Mesenchymal stem cell (in vitro differentiated cells and primary cell): ENCODE data around the gene TANC1. TPM values are rescaled to one million over a fixed set of nuclear protein-coding genes. Genes with fewer than 3 reads are reported as not detected.

Experiments
- DNase-seq: peaks from one replicate; pipeline ENCODE4 v3.0.0-alpha.2; 2013
- H2AFZ ChIP-seq: one replicate; pipeline ENCODE4 v1.6.1; 2013; ENCODE audit warnings: low read depth, mild to moderate bottlenecking, control low read depth, inconsistent platforms, low read length, moderate library complexity
- H2AK5ac ChIP-seq: 2 replicates; pipeline ENCODE4 v1.6.1; 2013; ENCODE audit warnings: low read length, moderate library complexity, mild to moderate bottlenecking, inconsistent platforms; ENCODE audit not compliant: severe bottlenecking
- H2BK120ac ChIP-seq: one replicate; pipeline ENCODE4 v1.6.1; 2013; ENCODE audit warnings: low read depth, mild to moderate bottlenecking, inconsistent platforms, low read length, moderate library complexity
- H2BK12ac ChIP-seq, 2 experiments: one replicate each; pipeline ENCODE4 v1.6.1; 2013; ENCODE audit warnings: inconsistent platforms in 2 of 2, low read length in 2 of 2, mild to moderate bottlenecking in 2 of 2, moderate library complexity in 2 of 2, control low read depth in 1 of 2
- H2BK15ac ChIP-seq: one replicate; pipeline ENCODE4 v1.6.1; 2013; ENCODE audit warnings: mild to moderate bottlenecking, low read depth, inconsistent platforms; ENCODE audit not compliant: poor library complexity, severe bottlenecking
- H2BK5ac ChIP-seq: 2 replicates; pipeline ENCODE4 v1.6.1; 2013; ENCODE audit warnings: low read depth, mild to moderate bottlenecking, low read length, control low read depth, inconsistent platforms; ENCODE audit not compliant: poor library complexity, severe bottlenecking
- H3K14ac ChIP-seq, 2 experiments: one replicate each; pipeline ENCODE4 v1.6.1; 2013; ENCODE audit warnings: inconsistent platforms in 2 of 2, low read length in 2 of 2, control low read depth in 1 of 2, mild to moderate bottlenecking in 1 of 2, moderate library complexity in 1 of 2
- H3K18ac ChIP-seq, 2 experiments: one replicate each; pipeline ENCODE4 v1.6.1; 2013; ENCODE audit warnings: inconsistent platforms in 2 of 2, low read length in 2 of 2, control low read depth in 1 of 2, low read depth in 1 of 2, mild to moderate bottlenecking in 1 of 2
- H3K23ac ChIP-seq, 2 experiments: one replicate each; pipeline ENCODE4 v1.6.1; 2013; ENCODE audit warnings: inconsistent platforms in 2 of 2, low read length in 2 of 2, mild to moderate bottlenecking in 2 of 2, moderate library complexity in 2 of 2, control low read depth in 1 of 2
- H3K27ac ChIP-seq: 2 replicates; pipeline ENCODE4 v1.5.1; 2013; ENCODE audit warnings: mild to moderate bottlenecking, moderate library complexity, low read length, control low read depth, inconsistent platforms; ENCODE audit not compliant: poor library complexity, severe bottlenecking
- H3K27me3 ChIP-seq, 2 experiments: 2 replicates each; pipeline versions ENCODE4 v1.6.1 to v1.7.0; 2013; ENCODE audit warnings: low read length in 2 of 2, mild to moderate bottlenecking in 2 of 2, moderate library complexity in 2 of 2, control low read depth in 1 of 2, inconsistent platforms in 1 of 2; ENCODE audit not compliant: control insufficient read depth in 1 of 2, insufficient read depth in 1 of 2
- H3K36me3 ChIP-seq, 2 experiments: 2 replicates each; pipeline versions ENCODE4 v1.6.1 to v1.7.0; 2013; ENCODE audit warnings: low read length in 2 of 2, control low read depth in 1 of 2, inconsistent platforms in 1 of 2, low read depth in 1 of 2, mild to moderate bottlenecking in 1 of 2; ENCODE audit not compliant: insufficient read depth in 2 of 2, control insufficient read depth in 1 of 2
- H3K4ac ChIP-seq, 2 experiments: one replicate each; pipeline ENCODE4 v1.6.1; 2013; ENCODE audit warnings: inconsistent platforms in 2 of 2, low read length in 2 of 2, mild to moderate bottlenecking in 2 of 2, moderate library complexity in 2 of 2, control low read depth in 1 of 2, low read depth in 1 of 2
- H3K4me1 ChIP-seq: 2 replicates; pipeline ENCODE4 v1.6.1; 2013; ENCODE audit warnings: low read depth, low read length, control low read depth; ENCODE audit not compliant: control insufficient read depth, insufficient read depth
- H3K4me2 ChIP-seq: 2 replicates; pipeline ENCODE4 v1.6.1; 2013; ENCODE audit warnings: low read length, mild to moderate bottlenecking, inconsistent platforms; ENCODE audit not compliant: poor library complexity, severe bottlenecking
- H3K4me3 ChIP-seq, 2 experiments: 2 replicates each; pipeline versions ENCODE4 v1.5.1 to v1.7.0; 2013; ENCODE audit warnings: low read length in 2 of 2, mild to moderate bottlenecking in 2 of 2, control low read depth in 1 of 2, low read depth in 1 of 2; ENCODE audit not compliant: insufficient read depth in 1 of 2
- H3K79me1 ChIP-seq: replicated peaks from 2 replicates; pipeline ENCODE4 v1.6.1; 2013; ENCODE audit warnings: mild to moderate bottlenecking, control low read depth, low read length, inconsistent platforms; ENCODE audit not compliant: poor library complexity, severe bottlenecking
- H3K9ac ChIP-seq: 2 replicates; pipeline ENCODE4 v1.7.0; 2013; ENCODE audit warnings: mild to moderate bottlenecking, low read length, moderate library complexity
- H3K9me3 ChIP-seq: 2 replicates; pipeline ENCODE4 v1.7.0; 2013; ENCODE audit warnings: mild to moderate bottlenecking, low read length; ENCODE audit not compliant: control insufficient read depth
- H4K8ac ChIP-seq: one replicate; pipeline ENCODE4 v1.6.1; 2013; ENCODE audit warnings: inconsistent platforms, mild to moderate bottlenecking, low read length, moderate library complexity
- H4K91ac ChIP-seq: one replicate; pipeline ENCODE4 v1.6.1; 2013; ENCODE audit warnings: mild to moderate bottlenecking, low read length, inconsistent platforms
- WGBS: methylation state at CpG from one replicate; pipeline ENCODE4 v1.1.7; 2013; ENCODE audit warnings: mixed read lengths; 5-methylcytosine and 5-hydroxymethylcytosine counted together
- polyA plus RNA-seq, 2 experiments: library from polyadenylated mRNA; stranded (reverse); fragments of 200-250 nt; gene quantifications; one replicate each; pipeline ENCODE4 v1.2.3, GENCODE V29; 2013

Gene TANC1
- 28.5 TPM for polyA plus RNA-seq (2013, experiment 1 of 2)
- polyA plus RNA-seq (2013, experiment 2 of 2) = 26.8 TPM

GRCh38 chr2:158968396-158969161 is at the start of gene TANC1:
Gene TANC1 (plus strand): TSS chr2:158968640. CDS start chr2:159065911, 97,271 bp downstream.
- Histone ChIP-seq H2BK5ac (peak within 1 kb of the TSS; percentile 67), H3K79me1 (peaks cover 3% of the 10 kb centered on the region), H2BK120ac (peak within 1 kb of the TSS; percentile 95), H3K14ac (peak within 1 kb of the TSS; percentile 63 to 98), H2AK5ac (no peak within 1 kb of the TSS), H3K9me3 (no peaks in the 10 kb centered on the region), H3K4me1 (peaks cover 2% of the 10 kb centered on the region), H3K36me3 (no peaks in the 10 kb centered on the region), H3K4me2 (peak within 1 kb of the TSS; percentile 89), H3K18ac (peak within 1 kb of the TSS; percentile 88 to 95), H3K27me3 (no peaks in the 10 kb centered on the region), H3K4ac (peak within 1 kb of the TSS; percentile 81 to 89), H3K27ac (peak within 1 kb of the TSS; percentile 82), H2BK15ac (peak within 1 kb of the TSS; percentile 98), H2AFZ (no peak within 1 kb of the TSS), H4K91ac (peak within 1 kb of the TSS; percentile 66), H3K23ac (peak within 1 kb of the TSS; percentile 2 to 84), H3K4me3 (peak within 1 kb of the TSS; percentile 82 to 91), H4K8ac (peak within 1 kb of the TSS; percentile 49), H2BK12ac (peak within 1 kb of the TSS; percentile 6 to 43), H3K9ac (peak within 1 kb of the TSS; percentile 88)
- under 1% methylated on average over 86 of the region's 92 CpGs for WGBS
- DNase-seq = peak; percentile 93

- no peak overlapping the region for H3K23ac ChIP-seq
- peak overlapping the region; percentile 55 for H2BK15ac ChIP-seq
- H3K18ac ChIP-seq = no peak overlapping the region
- H3K4me3 ChIP-seq = no peak overlapping the region
- no peak overlapping the region for H3K27ac ChIP-seq
- no peak overlapping the region for H4K8ac ChIP-seq
- H3K4me1 ChIP-seq = peaks cover 8% of the 10 kb centered on the region
- no peak overlapping the region for H3K4ac ChIP-seq
- peak overlapping the region in 1 of 2 experiments; percentile 19 for H2BK12ac ChIP-seq
- H2AFZ ChIP-seq = no peak overlapping the region
- peak overlapping the region; percentile 74 for H2AK5ac ChIP-seq
- no peak for DNase-seq
- WGBS = 90% methylated on average over 15 of the region's 15 CpGs
- no peak overlapping the region for H2BK5ac ChIP-seq
- no peaks in the 10 kb centered on the region for H3K9me3 ChIP-seq
- H4K91ac ChIP-seq = no peak overlapping the region
- no peak overlapping the region for H3K14ac ChIP-seq
- H3K4me2 ChIP-seq = no peak overlapping the region
- no peak overlapping the region for H2BK120ac ChIP-seq
- H3K27me3 ChIP-seq = peaks cover 4 to 13% of the 10 kb centered on the region in 2 experiments
- no peak overlapping the region for H3K9ac ChIP-seq
- H3K36me3 ChIP-seq = no peaks in the 10 kb centered on the region
- H3K79me1 ChIP-seq = no peaks in the 10 kb centered on the region
These were observed 46.6 kb upstream of the TANC1 start for GRCh38 chr2:158921599-158922408.

DNA sequence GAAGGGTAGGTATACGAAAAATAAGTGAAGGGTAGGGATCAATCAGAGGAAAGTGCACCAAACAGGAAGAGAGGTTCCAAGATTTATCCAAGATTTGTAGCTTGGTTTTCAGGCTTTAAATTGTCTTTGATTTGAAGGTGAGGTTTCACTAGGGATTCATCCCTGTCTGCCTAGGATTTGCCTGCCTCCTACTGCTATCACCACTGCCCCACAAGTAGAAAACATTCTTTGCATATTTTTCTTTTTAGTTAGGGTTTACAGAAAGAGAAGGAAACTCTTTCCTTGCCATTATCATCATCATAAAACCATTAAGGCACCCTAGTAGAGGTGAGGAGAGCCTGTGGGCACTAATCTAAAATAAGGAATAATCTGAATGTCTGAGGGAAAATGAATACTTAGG is 45.8 kb upstream of the TANC1 start:
- H3K4ac ChIP-seq = no peak overlapping the region
- H3K9me3 ChIP-seq = no peaks in the 10 kb centered on the region
- DNase-seq = no peak
- no peak overlapping the region for H3K4me2 ChIP-seq
- no peak overlapping the region for H3K18ac ChIP-seq
- H3K4me1 ChIP-seq = peaks cover 8% of the 10 kb centered on the region
- H3K36me3 ChIP-seq = no peaks in the 10 kb centered on the region
- H3K9ac ChIP-seq = no peak overlapping the region
- no peak overlapping the region for H3K4me3 ChIP-seq
- H3K27me3 ChIP-seq = peaks cover 4 to 13% of the 10 kb centered on the region in 2 experiments
- no peak overlapping the region for H3K23ac ChIP-seq
- WGBS = 70% methylated on average over 1 of the region's 1 CpG
- no peaks in the 10 kb centered on the region for H3K79me1 ChIP-seq
- H2AFZ ChIP-seq = no peak overlapping the region
- H4K91ac ChIP-seq = no peak overlapping the region
- H4K8ac ChIP-seq = no peak overlapping the region
- no peak overlapping the region for H2BK5ac ChIP-seq
- no peak overlapping the region for H3K27ac ChIP-seq
- no peak overlapping the region for H3K14ac ChIP-seq
- H2BK12ac ChIP-seq = no peak overlapping the region
- no peak overlapping the region for H2BK15ac ChIP-seq
- no peak overlapping the region for H2BK120ac ChIP-seq
- H2AK5ac ChIP-seq = peak overlapping the region; percentile 74

DNA sequence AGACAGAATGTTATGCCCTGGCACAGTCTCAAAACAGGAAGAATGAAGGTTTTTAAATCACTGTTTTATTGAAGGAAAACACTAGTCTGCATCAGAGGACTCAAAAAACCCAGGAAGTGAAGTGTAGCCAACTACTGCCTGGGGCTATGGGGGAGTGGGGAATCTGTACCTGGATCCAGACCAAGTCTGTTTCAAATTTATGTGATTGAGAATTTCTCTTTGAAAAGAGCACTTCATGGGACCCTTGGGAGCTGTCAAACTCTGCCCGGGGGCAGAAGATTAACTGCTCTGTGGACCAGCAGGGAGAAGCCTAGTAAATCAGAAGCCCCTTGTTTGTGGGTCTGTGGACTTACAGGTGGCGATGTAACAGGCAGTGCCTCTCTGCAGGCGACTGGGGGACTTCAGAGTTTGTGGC is 45.3 kb upstream of the TANC1 start:
- Histone ChIP-seq H2BK12ac (peak overlapping the region in 1 of 2 experiments; percentile 23), H3K4me1 (peaks cover 8% of the 10 kb centered on the region), H3K79me1 (no peaks in the 10 kb centered on the region), H3K4me3 (no peak overlapping the region), H3K4ac (no peak overlapping the region), H2AFZ (no peak overlapping the region), H3K27ac (no peak overlapping the region), H3K27me3 (peaks cover 4 to 13% of the 10 kb centered on the region in 2 experiments), H2BK15ac (no peak overlapping the region), H3K18ac (peak overlapping the region; percentile 21 to 72), H3K23ac (no peak overlapping the region), H2BK120ac (peak overlapping the region; percentile 1), H4K8ac (no peak overlapping the region), H2AK5ac (peak overlapping the region; percentile 85), H3K9me3 (no peaks in the 10 kb centered on the region), H3K36me3 (no peaks in the 10 kb centered on the region), H3K4me2 (no peak overlapping the region), H2BK5ac (no peak overlapping the region), H3K14ac (no peak overlapping the region), H4K91ac (no peak overlapping the region), H3K9ac (no peak overlapping the region)
- 29% methylated on average over 3 of the region's 3 CpGs for WGBS
- DNase-seq = no peak
